Chondrocyte (in vitro differentiated cells): ENCODE data around the gene MTA1. TPM values are rescaled to one million over a fixed set of nuclear protein-coding genes. Genes with fewer than 3 reads are reported as not detected.

Source experiments
- DNase-seq: peaks from one replicate; pipeline ENCODE4 v3.0.0; 2021; ENCODE audit warnings: mixed read lengths, low spot score
- H3K27ac Mint-ChIP-seq: one replicate; pipeline ENCODE4 v1.8.0; 2021; ENCODE audit warnings: mild to moderate bottlenecking, moderate library complexity, mixed read lengths; ENCODE audit not compliant: unreplicated experiment
- H3K27me3 Mint-ChIP-seq: 2 replicates; pipeline ENCODE4 v1.8.0; 2021; ENCODE audit warnings: low read depth, mixed read lengths
- H3K36me3 Mint-ChIP-seq: 2 replicates; pipeline ENCODE4 v1.8.0; 2021; ENCODE audit warnings: low read depth, mixed read lengths
- H3K4me1 Mint-ChIP-seq: 2 replicates; pipeline ENCODE4 v1.8.0; 2021; ENCODE audit warnings: low read depth, mild to moderate bottlenecking, mixed read lengths
- H3K4me3 Mint-ChIP-seq: one replicate; pipeline ENCODE4 v1.8.0; 2021; ENCODE audit warnings: mild to moderate bottlenecking, moderate library complexity, mixed read lengths; ENCODE audit not compliant: unreplicated experiment
- H3K9me3 Mint-ChIP-seq: 2 replicates; pipeline ENCODE4 v1.8.0; 2021; ENCODE audit warnings: low read depth, mixed read lengths
- CTCF ChIP-seq: fragments of 200-600 bp; sonication (generic); IDR thresholded peaks from 2 replicates; pipeline ENCODE4 v1.5.0; 2021; ENCODE audit warnings: antibody characterized with exemption, mild to moderate bottlenecking, moderate library complexity
- total RNA-seq: library from RNA; stranded (reverse); gene quantifications from 3 replicates; pipeline ENCODE4 v1.2.1, GENCODE V29; 2021

Gene MTA1
- total RNA-seq, 1 donor from 2014 or later, result 83.6 TPM

GRCh38 chr14:105427412-105427811, 7.8 kb downstream of the MTA1 start:
- Mint-ChIP-seq H3K9me3 (peaks cover 3% of the 10 kb centered on the region), H3K4me1 (peaks cover 19% of the 10 kb centered on the region), H3K36me3 (peaks cover 13% of the 10 kb centered on the region), H3K27ac (no peak overlapping the region), H3K27me3 (no peaks in the 10 kb centered on the region), H3K4me3 (no peak overlapping the region)
- no peak for TF ChIP-seq CTCF
- DNase-seq, result no peak

- no peaks in the 10 kb centered on the region for H3K27me3 Mint-ChIP-seq
- DNase-seq, result no peak
- H3K4me3 Mint-ChIP-seq, result no peak overlapping the region
- no peak for TF ChIP-seq CTCF
- peaks cover 14% of the 10 kb centered on the region for H3K4me1 Mint-ChIP-seq
- peaks cover 13% of the 10 kb centered on the region for H3K36me3 Mint-ChIP-seq
- H3K27ac Mint-ChIP-seq, result no peak overlapping the region
- peaks cover 3% of the 10 kb centered on the region for H3K9me3 Mint-ChIP-seq
Measured at GRCh38 chr14:105427936-105428485, 8.4 kb downstream of the MTA1 start.

- TF ChIP-seq CTCF, result no peak
- Mint-ChIP-seq H3K9me3 (peaks cover 6% of the 10 kb centered on the region), H3K4me3 (no peak overlapping the region), H3K4me1 (peaks cover 18% of the 10 kb centered on the region), H3K27ac (peak overlapping the region; percentile 39), H3K36me3 (peaks cover 13% of the 10 kb centered on the region), H3K27me3 (no peaks in the 10 kb centered on the region)
- no peak for DNase-seq
Measured at GRCh38 chr14:105430042-105430441, 10.4 kb downstream of the MTA1 start.

- no peak for TF ChIP-seq CTCF
- no peak for DNase-seq
- no peaks in the 10 kb centered on the region for H3K27me3 Mint-ChIP-seq
- H3K9me3 Mint-ChIP-seq, result peaks cover 10% of the 10 kb centered on the region
- H3K4me3 Mint-ChIP-seq, result no peak overlapping the region
- peaks cover 20% of the 10 kb centered on the region for H3K4me1 Mint-ChIP-seq
- H3K27ac Mint-ChIP-seq, result peak overlapping the region; percentile 81
- H3K36me3 Mint-ChIP-seq, result peaks cover 13% of the 10 kb centered on the region
Measured at GRCh38 chr14:105430565-105430964, 10.9 kb downstream of the MTA1 start.

- Mint-ChIP-seq H3K36me3 (peaks cover 12% of the 10 kb centered on the region), H3K4me3 (no peak overlapping the region), H3K27ac (peak overlapping the region; percentile 81), H3K9me3 (peaks cover 12% of the 10 kb centered on the region), H3K27me3 (no peaks in the 10 kb centered on the region), H3K4me1 (peaks cover 27% of the 10 kb centered on the region)
- no peak for DNase-seq
- TF ChIP-seq CTCF, result no peak
Measured at GRCh38 chr14:105431256-105431655, 11.6 kb downstream of the MTA1 start.
